ENCODE data around the gene SYT12. TPM values are rescaled to one million over a fixed set of nuclear protein-coding genes. Genes with fewer than 3 reads are reported as not detected.

SYT12 gene
- total and polyA plus RNA-seq, 2 donors (not counting 1 experiment from before 2014, with no cell fraction given), result not detected

DNA sequence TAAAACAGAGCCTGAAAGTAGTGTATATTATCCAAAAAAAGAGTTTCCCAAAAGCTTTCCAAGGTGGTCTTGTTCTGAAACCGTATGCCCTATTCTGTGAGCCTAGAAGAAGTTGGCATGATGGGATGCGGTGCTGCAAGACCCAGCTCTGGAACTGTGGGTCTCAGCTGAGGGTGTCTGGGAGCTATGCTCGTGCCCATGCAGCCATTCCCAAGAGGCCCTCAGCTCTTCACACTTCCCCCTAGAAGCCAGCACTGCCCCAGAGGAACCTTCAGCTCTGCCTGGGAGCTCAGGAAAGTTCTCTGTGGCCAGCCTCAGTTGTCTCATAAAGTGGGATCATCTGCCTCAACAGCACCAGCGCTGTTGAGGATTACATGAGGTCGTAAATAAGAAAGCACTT, 6.4 kb upstream of the SYT12 start:
- Histone ChIP-seq H3K9ac (ENCODE audit: low read length) (no peak overlapping the region), H3K4me3 (ENCODE audit: control extremely low read depth in 1 of 5, extremely low read depth in 1 of 5, insufficient read depth in 1 of 5, low read depth in 2 of 5, low read length in 4 of 5) (no peak overlapping the region), H4K20me1 (ENCODE audit: control insufficient read depth, insufficient read depth, low read length, poor library complexity, severe bottlenecking) (no peaks in the 10 kb centered on the region), H3K4me1 (ENCODE audit: control insufficient read depth in 2 of 2, insufficient read depth in 2 of 2, low read length in 2 of 2) (no peaks in the 10 kb centered on the region), H3K27ac (ENCODE audit: low read length in 2 of 2) (no peak overlapping the region), H3K4me2 (replicated peaks; ENCODE audit: low read depth, low read length, poor library complexity, severe bottlenecking) (no peak overlapping the region), H3K27me3 (replicated peaks in 1 of 4; ENCODE audit: control extremely low read depth in 1 of 4, control insufficient read depth in 3 of 4, insufficient read depth in 4 of 4, low read length in 3 of 4) (peaks cover 0 to 18% (median 7%) of the 10 kb centered on the region in 4 experiments), H2AFZ (ENCODE audit: insufficient read depth, low read depth, low read length, poor library complexity, severe bottlenecking) (no peak overlapping the region), H3K9me3 (ENCODE audit: control extremely low read depth in 1 of 3, control insufficient read depth in 2 of 3, insufficient read depth in 1 of 3, low read length in 2 of 3) (peaks cover 0 to 21% (median 0%) of the 10 kb centered on the region in 3 donors), H3K36me3 (replicated peaks in 1 of 2; ENCODE audit: control extremely low read depth in 1 of 2, control insufficient read depth in 1 of 2, extremely low read depth in 1 of 2, insufficient read depth in 2 of 2, low read length in 1 of 2) (no peaks in the 10 kb centered on the region), H3K79me2 (ENCODE audit: control insufficient read depth, insufficient read depth, low read length) (no peaks in the 10 kb centered on the region)
- no peak overlapping the region for H3K4me3 Mint-ChIP-seq
- no peak for TF ChIP-seq EZH2 (IDR thresholded peaks at IDR 0.05; ENCODE audit: borderline replicate concordance, insufficient read depth, low read depth, low read length, poor library complexity, severe bottlenecking)
- TF ChIP-seq, protein P1, sequence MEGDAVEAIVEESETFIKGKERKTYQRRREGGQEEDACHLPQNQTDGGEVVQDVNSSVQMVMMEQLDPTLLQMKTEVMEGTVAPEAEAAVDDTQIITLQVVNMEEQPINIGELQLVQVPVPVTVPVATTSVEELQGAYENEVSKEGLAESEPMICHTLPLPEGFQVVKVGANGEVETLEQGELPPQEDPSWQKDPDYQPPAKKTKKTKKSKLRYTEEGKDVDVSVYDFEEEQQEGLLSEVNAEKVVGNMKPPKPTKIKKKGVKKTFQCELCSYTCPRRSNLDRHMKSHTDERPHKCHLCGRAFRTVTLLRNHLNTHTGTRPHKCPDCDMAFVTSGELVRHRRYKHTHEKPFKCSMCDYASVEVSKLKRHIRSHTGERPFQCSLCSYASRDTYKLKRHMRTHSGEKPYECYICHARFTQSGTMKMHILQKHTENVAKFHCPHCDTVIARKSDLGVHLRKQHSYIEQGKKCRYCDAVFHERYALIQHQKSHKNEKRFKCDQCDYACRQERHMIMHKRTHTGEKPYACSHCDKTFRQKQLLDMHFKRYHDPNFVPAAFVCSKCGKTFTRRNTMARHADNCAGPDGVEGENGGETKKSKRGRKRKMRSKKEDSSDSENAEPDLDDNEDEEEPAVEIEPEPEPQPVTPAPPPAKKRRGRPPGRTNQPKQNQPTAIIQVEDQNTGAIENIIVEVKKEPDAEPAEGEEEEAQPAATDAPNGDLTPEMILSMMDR (IDR thresholded peaks at IDR 0.05), result no peak
- ChIA-PET POLR2A (no interaction called here), CTCF (no interaction called here)
- intact Hi-C loops (cut with micrococcal nuclease), result no loop called here
- ATAC-seq (ENCODE audit: low read depth), result no peak
- no peaks in the 10 kb centered on the region for H3K4me1 Mint-ChIP-seq
- WGBS (ENCODE audit: insufficient coverage), result 90% methylated on average over 2 of the region's 5 CpGs
- H3K27ac Mint-ChIP-seq, result no peak overlapping the region
- peaks cover 62% of the 10 kb centered on the region for H3K27me3 Mint-ChIP-seq
- no peak for DNase-seq
- H3K9me3 Mint-ChIP-seq (ENCODE audit: insufficient read depth), result no peaks in the 10 kb centered on the region

DNA sequence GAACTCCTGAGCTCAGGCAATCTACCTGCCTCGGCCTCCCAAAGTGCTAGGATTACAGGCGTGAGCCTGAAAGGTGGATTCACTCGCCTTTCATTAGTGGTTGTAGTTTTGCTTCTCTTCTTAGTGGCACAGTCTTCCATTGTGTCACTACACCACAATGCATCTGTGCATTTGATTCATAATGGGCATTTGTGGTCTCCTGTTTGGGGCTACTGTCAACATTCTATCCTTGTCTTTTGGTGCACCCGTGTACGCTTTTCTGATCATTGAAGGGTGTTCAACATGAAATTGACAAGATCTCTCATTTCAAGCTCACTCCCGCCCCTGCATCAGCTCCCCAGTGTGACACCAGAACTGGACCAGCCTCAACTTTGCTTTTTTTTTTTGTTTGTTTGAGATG, 2.0 kb upstream of the SYT12 start:
- Histone ChIP-seq H3K4me3 (ENCODE audit: control extremely low read depth in 1 of 5, extremely low read depth in 1 of 5, insufficient read depth in 1 of 5, low read depth in 2 of 5, low read length in 4 of 5) (no peak overlapping the region), H3K27me3 (replicated peaks in 1 of 4; ENCODE audit: control extremely low read depth in 1 of 4, control insufficient read depth in 3 of 4, insufficient read depth in 4 of 4, low read length in 3 of 4) (peaks cover 0 to 48% (median 31%) of the 10 kb centered on the region in 4 experiments), H3K9ac (ENCODE audit: low read length) (no peak overlapping the region), H3K9me3 (ENCODE audit: control extremely low read depth in 1 of 3, control insufficient read depth in 2 of 3, insufficient read depth in 1 of 3, low read length in 2 of 3) (peaks cover 0 to 41% (median 0%) of the 10 kb centered on the region in 3 donors), H3K27ac (ENCODE audit: low read length in 2 of 2) (no peak overlapping the region), H3K4me2 (replicated peaks; ENCODE audit: low read depth, low read length, poor library complexity, severe bottlenecking) (no peak overlapping the region), H3K36me3 (replicated peaks in 1 of 2; ENCODE audit: control extremely low read depth in 1 of 2, control insufficient read depth in 1 of 2, extremely low read depth in 1 of 2, insufficient read depth in 2 of 2, low read length in 1 of 2) (no peaks in the 10 kb centered on the region), H4K20me1 (ENCODE audit: control insufficient read depth, insufficient read depth, low read length, poor library complexity, severe bottlenecking) (no peaks in the 10 kb centered on the region), H2AFZ (ENCODE audit: insufficient read depth, low read depth, low read length, poor library complexity, severe bottlenecking) (no peak overlapping the region), H3K4me1 (ENCODE audit: control insufficient read depth in 2 of 2, insufficient read depth in 2 of 2, low read length in 2 of 2) (peaks cover 27 to 33% of the 10 kb centered on the region in 2 donors), H3K79me2 (ENCODE audit: control insufficient read depth, insufficient read depth, low read length) (no peaks in the 10 kb centered on the region)
- CTCF ChIA-PET, result interaction anchor here (0.7 kb wide), 1 partner anchor 31 kb away, joined by 3 read pairs; no protein-coding TSS in a partner anchor
- H3K27me3 Mint-ChIP-seq, result peaks cover 54% of the 10 kb centered on the region
- TF ChIP-seq EZH2 (IDR thresholded peaks at IDR 0.05; ENCODE audit: borderline replicate concordance, insufficient read depth, low read depth, low read length, poor library complexity, severe bottlenecking), result no peak
- TF ChIP-seq, protein P1 (IDR thresholded peaks at IDR 0.05), result no peak
- POLR2A ChIA-PET, result no interaction called here
- no peaks in the 10 kb centered on the region for H3K9me3 Mint-ChIP-seq (ENCODE audit: insufficient read depth)
- H3K4me3 Mint-ChIP-seq, result no peak overlapping the region
- H3K27ac Mint-ChIP-seq, result no peak overlapping the region
- peaks cover 27% of the 10 kb centered on the region for H3K4me1 Mint-ChIP-seq
- 87% methylated on average over 2 of the region's 6 CpGs for WGBS (ENCODE audit: insufficient coverage)
- DNase-seq (no peak), ATAC-seq (ENCODE audit: low read depth) (no peak)
- intact Hi-C loops (cut with micrococcal nuclease), result no loop called here

All from B cell (primary cell).